HG03432 (cell line): ENCODE measurements around the gene GAPT.

Experiments used
- ATAC-seq: cut with Tn5 transposase; IDR thresholded peaks from one replicate; pipeline ENCODE4 v1.9.1; 2021; ENCODE audit warnings: mild to moderate bottlenecking, moderate library complexity; ENCODE audit not compliant: unreplicated experiment

Gene GAPT

GRCh38 chr5:58491216-58491892, at the start of gene GAPT:
Gene GAPT, plus strand, starts transcription at chr5:58491435. Its CDS starts 3,102 bp downstream, at chr5:58494537.
- peak; percentile 87 for ATAC-seq

GRCh38 chr5:58444805-58445204, 46.4 kb upstream of the GAPT start:
- no peak for ATAC-seq

GRCh38 chr5:58446024-58446423, 45.2 kb upstream of the GAPT start:
- no peak for ATAC-seq

- ATAC-seq, result no peak
These were observed 44.0 kb upstream of the GAPT start for GRCh38 chr5:58447226-58447625.

GRCh38 chr5:58450018-58450417, 41.2 kb upstream of the GAPT start:
- no peak for ATAC-seq

GRCh38 chr5:58450811-58451629, 40.2 kb upstream of the GAPT start:
- ATAC-seq, result no peak

GRCh38 chr5:58451732-58452565, 39.3 kb upstream of the GAPT start:
- no peak for ATAC-seq

GRCh38 chr5:58452566-58453258, 38.5 kb upstream of the GAPT start:
- no peak for ATAC-seq

GRCh38 chr5:58453306-58453705, 37.9 kb upstream of the GAPT start:
- no peak for ATAC-seq

GRCh38 chr5:58454025-58454424, 37.2 kb upstream of the GAPT start:
- ATAC-seq, result no peak

GRCh38 chr5:58455066-58455465, 36.2 kb upstream of the GAPT start:
- no peak for ATAC-seq

- no peak for ATAC-seq
These were observed 35.8 kb upstream of the GAPT start for GRCh38 chr5:58455480-58455879.

- no peak for ATAC-seq
These were observed 35.2 kb upstream of the GAPT start for GRCh38 chr5:58456026-58456425.

- ATAC-seq, result no peak
These were observed 34.7 kb upstream of the GAPT start for GRCh38 chr5:58456486-58456885.

- ATAC-seq, result no peak
These were observed 34.2 kb upstream of the GAPT start for GRCh38 chr5:58457050-58457449.

- ATAC-seq, result no peak
These were observed 33.0 kb upstream of the GAPT start for GRCh38 chr5:58458141-58458742.

GRCh38 chr5:58458743-58459145, 32.5 kb upstream of the GAPT start:
- ATAC-seq, result no peak

GRCh38 chr5:58459146-58460001, 31.9 kb upstream of the GAPT start:
- peak; percentile 0 for ATAC-seq

GRCh38 chr5:58460002-58460731, 31.1 kb upstream of the GAPT start, which contains the start of gene PLK2:
Gene PLK2, minus strand, starts transcription at chr5:58460086. Its CDS starts 127 bp downstream, at chr5:58459959.
- peak; percentile 81 for ATAC-seq
